ENCODE data around the gene RTTN. TPM values are rescaled to one million over a fixed set of nuclear protein-coding genes. Genes with fewer than 3 reads are reported as not detected.

The RTTN gene
- total RNA-seq, 1 donor from 2014 or later, result 25.6 TPM

- Mint-ChIP-seq H3K4me1 (no peaks in the 10 kb centered on the region), H3K27ac (no peak overlapping the region), H3K36me3 (peaks cover 32% of the 10 kb centered on the region), H3K27me3 (ENCODE audit: low read depth) (no peaks in the 10 kb centered on the region), H3K9me3 (peaks cover 11% of the 10 kb centered on the region), H3K4me3 (no peak overlapping the region)
- TF ChIP-seq CTCF (IDR thresholded peaks at IDR 0.05; ENCODE audit: unreplicated experiment), result no peak
- DNase-seq (ENCODE audit: low spot score in 2 of 2, unreplicated experiment in 2 of 2), result no peak
Observed at GRCh38 chr18:70190529-70190928, 15.0 kb downstream of the RTTN start.

DNA sequence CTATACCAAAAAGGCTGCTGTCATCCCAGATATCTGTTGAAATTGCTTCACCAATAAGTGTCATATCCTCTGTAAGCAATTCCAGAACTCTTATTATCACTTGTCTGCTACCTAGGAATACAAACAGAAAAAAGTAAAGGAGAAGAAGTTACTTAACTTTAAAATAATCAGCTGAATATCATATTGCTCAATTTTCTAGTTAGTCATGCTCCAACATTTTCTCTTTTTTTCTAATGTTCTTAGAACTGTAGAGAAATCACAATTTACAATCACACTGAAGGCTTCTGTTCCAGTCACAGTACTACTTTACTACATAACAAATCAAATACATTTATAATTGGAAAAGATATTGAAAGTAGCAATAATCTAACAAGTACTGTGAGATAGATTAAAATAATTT is 17.4 kb downstream of the RTTN start:
- H3K9me3 Mint-ChIP-seq, result peaks cover 15% of the 10 kb centered on the region
- H3K27me3 Mint-ChIP-seq (ENCODE audit: low read depth), result no peaks in the 10 kb centered on the region
- no peak overlapping the region for H3K27ac Mint-ChIP-seq
- H3K4me1 Mint-ChIP-seq, result no peaks in the 10 kb centered on the region
- no peak for TF ChIP-seq CTCF (IDR thresholded peaks at IDR 0.05; ENCODE audit: unreplicated experiment)
- DNase-seq (ENCODE audit: low spot score in 2 of 2, unreplicated experiment in 2 of 2), result no peak
- peaks cover 43% of the 10 kb centered on the region for H3K36me3 Mint-ChIP-seq
- H3K4me3 Mint-ChIP-seq, result no peak overlapping the region

DNA sequence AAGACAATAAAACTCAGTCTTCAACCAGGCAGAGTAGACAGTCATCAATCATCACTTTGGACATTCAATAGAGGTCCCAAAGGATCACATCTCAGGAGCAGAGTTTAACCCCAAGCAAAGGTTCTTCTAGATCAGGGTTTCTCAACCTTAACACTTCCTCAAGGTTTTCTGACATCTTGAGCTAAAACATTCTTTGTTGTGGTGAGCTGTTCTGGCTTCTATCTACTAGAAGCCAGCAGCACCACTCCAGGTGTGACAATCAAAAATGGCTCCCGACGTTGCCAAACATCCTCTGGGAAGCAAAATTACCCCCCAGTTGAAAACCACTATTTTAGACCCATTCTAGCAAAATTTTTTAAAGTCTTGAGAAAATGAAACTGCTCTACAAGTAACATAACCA is 22.0 kb downstream of the RTTN start:
- TF ChIP-seq CTCF (IDR thresholded peaks at IDR 0.05; ENCODE audit: unreplicated experiment), result no peak
- Mint-ChIP-seq H3K4me1 (peaks cover 6% of the 10 kb centered on the region), H3K9me3 (peaks cover 15% of the 10 kb centered on the region), H3K27ac (no peak overlapping the region), H3K36me3 (peaks cover 37% of the 10 kb centered on the region), H3K4me3 (no peak overlapping the region), H3K27me3 (ENCODE audit: low read depth) (no peaks in the 10 kb centered on the region)
- DNase-seq (ENCODE audit: low spot score in 2 of 2, unreplicated experiment in 2 of 2), result no peak

DNA sequence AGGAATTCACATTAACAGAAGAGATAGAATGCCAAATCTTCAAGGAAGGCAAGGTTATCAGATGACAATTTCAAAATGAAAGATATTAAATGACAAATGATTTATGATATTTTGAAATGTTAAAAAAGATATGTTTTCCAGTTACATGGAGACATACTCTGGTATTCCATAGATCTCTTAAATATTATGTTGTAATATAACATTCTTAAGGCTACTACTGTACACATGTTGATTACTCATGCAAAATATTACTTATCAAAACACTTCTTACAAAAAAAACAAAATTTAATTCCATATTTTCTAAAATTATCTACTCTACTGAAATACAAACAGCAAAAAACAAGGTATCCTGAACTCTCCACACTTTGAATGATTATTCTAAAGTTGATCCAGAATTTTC is 22.9 kb downstream of the RTTN start:
- no peak for TF ChIP-seq CTCF (IDR thresholded peaks at IDR 0.05; ENCODE audit: unreplicated experiment)
- peaks cover 6% of the 10 kb centered on the region for H3K4me1 Mint-ChIP-seq
- no peak overlapping the region for H3K27ac Mint-ChIP-seq
- H3K27me3 Mint-ChIP-seq (ENCODE audit: low read depth), result no peaks in the 10 kb centered on the region
- H3K4me3 Mint-ChIP-seq, result no peak overlapping the region
- DNase-seq (ENCODE audit: low spot score in 2 of 2, unreplicated experiment in 2 of 2), result no peak
- H3K9me3 Mint-ChIP-seq, result peaks cover 15% of the 10 kb centered on the region
- H3K36me3 Mint-ChIP-seq, result peaks cover 33% of the 10 kb centered on the region

DNA sequence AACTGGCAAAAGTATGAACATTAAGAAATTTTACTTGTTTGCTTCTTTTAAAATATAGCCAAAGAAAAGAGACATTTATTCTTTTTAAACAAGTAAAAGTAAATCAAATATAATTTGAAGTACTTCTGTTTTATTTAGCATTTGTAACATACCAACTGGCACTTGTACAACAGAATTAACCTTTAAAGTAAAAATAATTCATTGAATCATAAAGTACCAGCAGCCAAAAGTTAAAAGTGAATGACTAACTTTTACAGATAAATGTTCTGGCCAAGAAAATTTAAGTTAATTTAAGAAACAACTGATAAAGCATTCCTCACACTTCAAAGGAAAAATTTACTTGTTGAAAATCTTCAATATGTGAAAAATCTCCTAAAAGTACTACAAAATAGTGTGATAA is 23.8 kb downstream of the RTTN start:
- Mint-ChIP-seq H3K27me3 (ENCODE audit: low read depth) (no peaks in the 10 kb centered on the region), H3K27ac (no peak overlapping the region), H3K4me3 (no peak overlapping the region), H3K36me3 (peaks cover 29% of the 10 kb centered on the region), H3K4me1 (peaks cover 6% of the 10 kb centered on the region), H3K9me3 (peaks cover 15% of the 10 kb centered on the region)
- no peak for TF ChIP-seq CTCF (IDR thresholded peaks at IDR 0.05; ENCODE audit: unreplicated experiment)
- DNase-seq (ENCODE audit: low spot score in 2 of 2, unreplicated experiment in 2 of 2), result no peak

DNA sequence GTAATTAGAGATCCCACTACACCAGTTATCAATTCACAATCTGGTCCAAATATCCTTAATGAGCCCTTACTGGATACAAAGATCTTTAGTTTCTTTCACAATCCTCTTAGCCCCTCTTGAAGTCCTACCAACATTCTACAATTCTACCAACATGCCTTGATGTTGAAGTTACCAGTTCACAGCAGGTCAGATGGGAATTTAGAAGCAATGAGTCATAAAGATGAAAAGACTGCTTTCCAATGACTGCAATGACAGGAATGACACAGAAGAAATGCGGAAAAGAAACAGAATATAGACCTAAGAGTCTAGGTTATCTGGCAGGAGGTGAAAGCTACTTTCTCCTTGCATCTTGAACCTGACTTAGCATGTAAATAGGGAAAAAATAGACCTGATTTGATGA is 24.5 kb downstream of the RTTN start:
- peaks cover 8% of the 10 kb centered on the region for H3K9me3 Mint-ChIP-seq
- TF ChIP-seq CTCF (IDR thresholded peaks at IDR 0.05; ENCODE audit: unreplicated experiment), result no peak
- H3K36me3 Mint-ChIP-seq, result peaks cover 22% of the 10 kb centered on the region
- H3K27me3 Mint-ChIP-seq (ENCODE audit: low read depth), result no peaks in the 10 kb centered on the region
- DNase-seq (ENCODE audit: low spot score in 2 of 2, unreplicated experiment in 2 of 2), result no peak
- no peak overlapping the region for H3K4me3 Mint-ChIP-seq
- H3K27ac Mint-ChIP-seq, result no peak overlapping the region
- H3K4me1 Mint-ChIP-seq, result peaks cover 6% of the 10 kb centered on the region

Measured in mesothelial cell of epicardium (in vitro differentiated cells).